GM21390 (cell line): ENCODE results near the gene ICE2.

Experiments used
- ATAC-seq: cut with Tn5 transposase; IDR thresholded peaks from one replicate; pipeline ENCODE4 v1.9.1; 2021; ENCODE audit not compliant: unreplicated experiment

The ICE2 gene

GRCh38 chr15:60507596-60508424 is 28.9 kb upstream of the ICE2 start:
- ATAC-seq, result peak; percentile 80

DNA sequence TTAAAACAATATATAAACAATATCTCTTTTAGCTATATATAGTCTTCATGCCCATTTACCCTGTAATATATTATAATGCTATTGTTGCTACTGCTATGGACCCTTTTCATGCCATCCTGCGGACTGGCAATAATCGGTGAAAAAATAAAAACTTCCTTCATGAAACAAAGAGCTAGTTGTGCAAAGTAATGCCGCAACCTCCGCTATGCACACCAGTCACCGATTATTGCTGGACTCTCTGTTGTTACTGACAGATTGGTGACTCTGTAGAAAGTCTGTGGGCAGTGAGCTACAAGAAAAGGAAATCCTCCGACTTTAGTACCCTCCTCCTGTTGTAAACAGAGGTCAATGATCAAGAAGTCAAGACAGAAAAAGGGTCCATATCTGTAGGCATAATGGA is 17.9 kb upstream of the ICE2 start:
- ATAC-seq, result no peak

- ATAC-seq, result no peak
Measured at GRCh38 chr15:60494108-60494507, 15.2 kb upstream of the ICE2 start.

DNA sequence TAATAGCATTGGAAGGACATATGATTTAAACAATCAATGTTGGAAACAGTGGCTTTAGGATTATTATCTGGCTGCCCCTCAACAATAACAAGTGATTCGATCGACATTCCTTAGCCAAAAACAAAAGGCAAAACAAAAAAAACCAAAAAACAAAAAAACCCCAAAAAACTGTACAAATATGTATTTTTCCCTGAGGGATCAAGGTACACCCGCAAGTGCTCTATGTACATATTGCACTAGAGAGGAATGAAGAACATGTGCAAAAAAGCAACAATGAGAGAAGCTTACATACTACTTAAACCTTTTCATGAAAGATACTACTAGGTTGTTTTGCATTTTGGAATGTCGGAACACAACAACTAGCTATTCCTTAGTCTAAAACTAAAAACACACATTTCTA is 14.2 kb upstream of the ICE2 start:
- no peak for ATAC-seq

DNA sequence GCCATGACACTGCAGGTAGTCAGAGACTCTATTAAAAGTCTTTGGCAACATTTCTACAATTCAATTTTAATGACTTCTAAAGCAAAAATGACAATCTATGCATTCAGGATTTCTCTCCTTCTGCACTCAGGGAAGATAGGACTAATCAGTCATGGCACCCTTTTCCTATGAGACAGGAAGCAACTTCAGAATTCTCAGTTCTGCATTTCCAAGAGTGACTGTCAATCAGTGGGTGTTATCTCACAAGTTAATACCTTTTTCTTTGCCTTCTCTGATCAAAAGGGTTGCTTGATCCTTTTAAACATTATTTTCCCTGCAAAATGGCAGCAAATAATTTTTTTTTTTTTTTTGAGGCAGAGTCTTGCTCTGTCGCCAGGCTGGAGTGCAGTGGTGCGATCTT is 7.8 kb upstream of the ICE2 start:
- ATAC-seq, result no peak

DNA sequence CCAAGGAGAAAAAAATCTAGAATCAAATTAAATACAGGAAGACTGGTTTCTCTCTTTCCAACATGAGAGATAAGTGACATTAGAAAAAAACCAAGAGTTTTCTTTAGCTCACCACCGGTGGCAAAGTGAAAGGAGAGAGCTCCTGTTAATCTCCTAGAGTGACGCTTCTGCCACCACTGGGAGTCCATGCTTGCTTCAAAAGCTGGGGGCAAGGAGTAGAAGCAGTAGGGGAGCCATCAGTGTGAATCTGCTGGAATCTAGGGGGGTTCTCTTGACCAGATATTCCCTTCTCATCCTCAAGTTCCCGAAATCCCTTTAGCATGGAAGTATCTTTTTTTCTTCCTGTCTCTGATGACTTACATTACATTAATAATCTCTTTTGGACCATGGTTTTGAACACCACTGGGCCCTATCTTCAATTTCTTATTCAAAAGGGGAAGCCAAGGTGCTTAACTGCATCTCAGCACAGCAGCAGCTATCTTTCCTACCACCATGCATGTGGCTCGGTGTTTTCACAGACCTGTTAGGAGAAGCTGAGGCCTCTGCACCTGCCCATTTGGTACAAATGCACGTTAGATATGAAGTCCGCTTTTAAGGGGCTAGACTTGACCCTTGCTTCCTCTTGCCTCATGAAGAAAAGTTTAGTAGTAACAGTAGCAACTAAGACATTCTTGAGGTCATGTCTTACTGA is 6.6 kb upstream of the ICE2 start:
- no peak for ATAC-seq

DNA sequence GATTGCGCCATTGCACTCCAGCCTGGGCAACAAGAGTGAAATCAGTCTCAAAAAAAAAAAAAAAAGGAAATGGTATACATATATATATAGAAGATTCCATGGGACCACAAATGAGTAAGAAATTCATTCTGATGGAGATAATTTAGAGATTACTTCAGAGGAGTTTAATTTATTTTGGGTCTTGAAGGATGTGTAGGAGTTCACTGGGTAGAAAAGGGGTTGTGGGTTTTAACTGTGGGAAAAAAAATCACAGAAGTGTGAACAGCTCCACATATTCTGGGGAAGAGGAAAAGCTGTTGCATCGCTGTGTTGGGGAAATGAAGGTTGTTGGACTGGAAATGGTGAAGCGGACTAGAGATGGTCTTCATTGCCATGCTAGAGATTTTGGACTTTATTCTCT is 4.1 kb upstream of the ICE2 start:
- ATAC-seq, result no peak

DNA sequence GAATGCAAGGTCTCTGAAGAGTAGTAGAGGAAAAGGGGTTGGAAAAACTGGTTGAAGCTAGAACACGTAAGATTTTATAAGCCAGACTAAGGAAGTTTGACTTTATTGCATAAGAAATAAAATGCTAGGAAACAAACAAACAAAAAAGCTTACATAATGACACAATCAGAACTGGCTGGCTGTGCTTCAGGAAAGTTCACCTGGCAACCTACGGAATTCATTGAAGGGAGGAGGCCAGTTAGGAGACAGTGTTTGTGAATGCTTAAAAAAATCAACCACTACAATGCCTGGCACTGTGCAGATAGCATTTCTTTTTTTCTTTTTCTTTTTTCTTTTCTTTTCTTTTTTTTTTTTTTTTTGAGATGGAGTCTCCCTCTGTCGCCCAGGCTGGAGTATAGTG is 1.9 kb upstream of the ICE2 start:
- no peak for ATAC-seq

- ATAC-seq, result no peak
Measured at GRCh38 chr15:60480149-60480548, 1.2 kb upstream of the ICE2 start.

DNA sequence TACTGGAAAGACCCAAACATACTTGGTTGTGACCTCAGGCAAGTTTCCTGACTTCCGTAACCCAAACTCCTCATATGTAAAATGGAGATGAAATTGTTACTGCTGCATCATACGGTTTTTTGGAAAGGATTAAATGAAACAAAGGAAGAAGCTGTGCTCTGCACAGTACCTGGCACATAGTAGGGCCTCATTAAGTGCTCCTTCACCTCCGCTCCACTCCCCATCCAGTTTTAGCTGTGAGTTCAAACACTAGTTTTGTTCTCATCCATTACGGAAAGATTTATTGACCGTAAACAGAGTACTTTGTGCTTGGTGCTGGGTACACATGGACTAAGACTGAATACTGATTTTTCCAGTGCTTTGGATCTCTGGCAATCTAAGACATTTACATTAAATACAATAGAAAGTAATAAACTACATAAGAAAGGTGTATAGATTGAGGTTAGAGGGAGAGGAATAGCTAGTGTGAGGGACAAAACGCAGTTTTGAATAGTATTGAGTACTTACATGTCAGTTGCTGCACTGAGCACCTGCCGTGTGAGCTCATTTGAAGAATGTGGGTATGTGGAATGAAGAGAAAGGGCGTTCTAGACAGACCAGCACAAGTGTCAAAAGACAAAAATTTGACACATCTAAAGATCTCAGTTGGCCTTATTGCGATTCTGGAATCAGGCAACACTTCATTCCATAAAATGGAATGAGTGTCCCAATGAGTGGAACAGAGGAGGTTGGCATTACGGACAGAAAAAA is 594 bp upstream of the ICE2 start:
- peak; percentile 6 for ATAC-seq

DNA sequence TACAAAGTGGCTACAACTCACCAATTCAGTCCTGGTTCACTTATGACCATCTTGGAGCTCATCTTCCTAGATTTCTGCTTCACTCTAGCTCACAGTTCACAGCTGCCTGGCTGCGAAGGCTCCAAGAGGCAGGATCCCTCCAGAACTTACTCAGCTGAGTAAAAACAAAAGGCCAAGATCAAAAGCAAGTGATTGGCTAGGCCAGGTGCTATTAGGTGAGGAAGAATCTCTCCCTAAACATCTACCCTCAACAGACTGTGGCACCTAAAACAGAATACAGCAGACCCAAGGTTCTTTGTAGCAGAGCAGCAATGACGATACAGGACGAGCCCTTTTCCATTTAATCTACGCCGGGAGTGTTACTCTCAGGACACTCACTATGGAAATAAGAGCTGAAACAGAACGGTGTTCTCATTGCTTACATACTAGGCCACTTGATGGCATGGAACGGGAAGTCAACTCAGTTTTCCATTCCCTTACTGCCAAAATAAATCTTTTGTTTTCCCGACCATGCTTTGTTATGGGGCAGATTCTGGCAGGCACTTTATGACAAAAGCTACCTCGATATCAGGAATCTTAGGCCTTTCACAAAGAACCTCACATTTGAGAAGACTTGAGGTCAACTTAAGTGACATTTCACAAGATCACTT is 901 bp downstream of the ICE2 start:
- ATAC-seq, result no peak

GRCh38 chr15:60477164-60477563 is 1.8 kb downstream of the ICE2 start:
- ATAC-seq, result no peak

DNA sequence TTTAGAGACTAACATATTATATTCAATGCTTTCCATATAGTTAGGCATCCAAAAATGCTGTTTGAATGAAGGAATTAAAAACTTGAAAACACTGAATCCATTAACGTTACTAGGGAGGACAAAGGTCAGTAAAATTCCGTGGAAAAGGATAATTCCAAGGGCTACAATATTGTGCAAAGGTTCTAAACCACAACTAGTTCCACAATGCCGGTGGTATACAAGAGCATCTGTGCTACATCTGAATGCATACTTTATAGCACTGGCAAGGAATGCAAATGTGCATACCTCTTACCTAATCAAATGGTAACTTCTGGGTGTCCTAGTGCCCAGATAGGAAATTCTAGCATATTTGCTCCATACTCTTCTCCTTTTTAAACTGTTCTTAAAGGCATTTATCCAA is 2.2 kb downstream of the ICE2 start:
- ATAC-seq, result no peak

- ATAC-seq, result no peak
Measured at GRCh38 chr15:60473135-60473534, 5.8 kb downstream of the ICE2 start.

- ATAC-seq, result no peak
Measured at GRCh38 chr15:60471314-60471713, 7.6 kb downstream of the ICE2 start.

- no peak for ATAC-seq
Measured at GRCh38 chr15:60469893-60470641, 8.9 kb downstream of the ICE2 start.

DNA sequence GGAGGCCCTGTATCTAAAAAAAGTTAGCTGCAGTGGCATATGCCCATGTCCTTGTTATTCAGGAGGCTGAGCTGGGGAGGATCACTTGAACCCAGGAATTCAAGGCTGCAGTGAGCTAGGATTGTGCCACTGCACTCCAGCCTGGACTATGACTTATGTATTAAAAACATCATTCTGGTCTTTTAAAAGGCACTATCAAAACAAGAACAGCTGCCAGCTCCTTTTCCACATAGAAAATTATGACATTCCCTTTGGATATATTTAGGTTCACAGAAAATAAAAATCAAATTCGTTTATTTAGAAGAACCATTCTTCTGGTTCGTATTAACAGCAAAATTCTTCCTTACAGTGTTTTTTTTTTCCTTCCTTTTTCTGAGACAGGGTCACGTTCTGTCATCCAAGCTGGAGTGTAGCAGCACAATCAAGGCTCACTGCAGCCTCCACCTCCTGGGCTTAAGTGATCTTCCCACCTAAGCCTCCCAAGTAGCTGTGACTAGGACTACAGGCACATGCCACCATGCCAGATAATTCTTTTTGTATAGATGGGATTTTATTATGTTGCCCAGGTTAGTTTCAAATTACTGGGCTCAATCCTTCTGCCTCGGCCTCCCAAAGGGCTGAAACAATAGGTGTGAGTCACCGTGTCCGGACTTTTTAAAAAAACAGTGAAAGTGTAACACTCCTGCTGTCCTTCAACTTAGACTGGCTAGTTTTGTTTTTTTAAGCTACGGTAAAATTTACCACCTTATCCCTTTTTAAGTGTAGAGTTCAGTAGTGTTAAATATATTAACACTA is 13.9 kb downstream of the ICE2 start:
- no peak for ATAC-seq

- no peak for ATAC-seq
Measured at GRCh38 chr15:60462027-60462426, 16.9 kb downstream of the ICE2 start.

DNA sequence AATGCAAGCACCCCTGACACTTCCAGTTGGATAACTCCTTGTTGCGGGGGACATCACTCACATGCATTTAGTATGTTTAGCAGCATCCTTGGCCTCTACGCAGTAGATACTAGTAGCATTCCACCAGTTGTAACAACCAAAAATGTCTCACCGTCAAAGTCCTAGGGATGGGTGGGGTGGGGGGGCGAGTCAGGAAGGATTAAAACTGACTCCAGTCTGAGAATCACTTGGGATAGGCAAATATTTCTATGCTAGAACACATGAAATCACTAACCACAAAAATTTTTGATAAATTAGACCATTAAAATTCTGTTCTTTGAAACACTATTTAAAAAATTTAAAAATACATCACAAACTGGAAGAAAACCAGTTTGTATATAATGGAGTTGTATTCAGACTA is 18.0 kb downstream of the ICE2 start:
- ATAC-seq, result no peak

DNA sequence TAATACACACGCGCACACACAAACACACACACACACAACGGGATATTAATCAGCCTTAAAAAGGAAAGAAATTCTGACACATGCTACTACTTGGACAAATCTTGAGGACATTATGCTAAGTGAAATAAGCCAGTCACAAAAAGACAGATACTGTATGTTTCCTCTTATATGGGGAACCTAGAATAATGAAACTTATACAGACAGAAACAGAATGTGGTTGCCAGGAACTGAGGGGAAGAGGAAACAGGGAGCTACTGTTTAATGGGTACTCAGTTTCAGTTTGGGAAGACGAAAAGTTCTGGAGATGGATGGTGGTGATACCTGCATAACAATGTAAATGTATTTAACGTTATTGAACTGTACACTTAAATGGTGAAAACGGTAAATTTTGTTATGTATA is 20.2 kb downstream of the ICE2 start:
- no peak for ATAC-seq
